Testis (tissue), 2 donors: Measurements from ENCODE around the gene ETNPPL.

Experiments used
- CTCF ChIP-seq, 3 experiments: fragments of 450-650 bp in 2 of 3; fragments of 200-600 bp in 1 of 3; sonication (generic) in 1 of 3; IDR thresholded peaks; one replicate each; pipeline ENCODE4 v1.5.1; 2016 to 2019; ENCODE audit warnings: antibody characterized with exemption in 3 of 3, mild to moderate bottlenecking in 2 of 3, moderate library complexity in 1 of 3
- POLR2A ChIP-seq: fragments of 450-650 bp; IDR thresholded peaks from one replicate; pipeline ENCODE4 v1.6.1; 2017; ENCODE audit warnings: antibody characterized with exemption, mild to moderate bottlenecking, moderate library complexity

- TF ChIP-seq CTCF (IDR thresholded peaks at IDR 0.05) = no peak
- no peak for TF ChIP-seq POLR2A
Observed at GRCh38 chr4:108763226-108763593, 357 bp upstream of the ETNPPL start.
